Liver (tissue), 9 donors: ENCODE measurements around the gene PAK4. TPM values are rescaled to one million over a fixed set of nuclear protein-coding genes. Genes with fewer than 3 reads are reported as not detected.

ENCODE experiments used
- DNase-seq: peaks from one replicate; pipeline ENCODE4 v3.0.0-alpha.2; 2017; ENCODE audit warnings: low spot score
- H3K27ac ChIP-seq, 2 donors: one replicate each; pipeline ENCODE4 v1.7.0; 2013; ENCODE audit warnings: inconsistent platforms in 2 of 2, low read length in 2 of 2, control low read depth in 1 of 2, low read depth in 1 of 2, mild to moderate bottlenecking in 1 of 2
- H3K27me3 ChIP-seq, 4 donors: one replicate each; pipeline versions ENCODE4 v1.6.1 to v1.7.0; 2013; ENCODE audit warnings: low read length in 3 of 4, inconsistent platforms in 1 of 4, mild to moderate bottlenecking in 1 of 4, moderate library complexity in 1 of 4; ENCODE audit not compliant: control insufficient read depth in 4 of 4, insufficient read depth in 4 of 4
- H3K36me3 ChIP-seq, 4 donors: one replicate each; pipeline versions ENCODE4 v1.6.1 to v1.7.0; 2013; ENCODE audit warnings: low read length in 3 of 4, mild to moderate bottlenecking in 3 of 4, low read depth in 1 of 4, moderate library complexity in 1 of 4; ENCODE audit not compliant: control insufficient read depth in 4 of 4, insufficient read depth in 3 of 4
- H3K4me1 ChIP-seq, 4 donors: one replicate each; pipeline versions ENCODE4 v1.6.1 to v1.7.0; 2013; ENCODE audit warnings: low read length in 3 of 4, mild to moderate bottlenecking in 3 of 4, moderate library complexity in 1 of 4; ENCODE audit not compliant: control insufficient read depth in 4 of 4, insufficient read depth in 4 of 4
- H3K4me3 ChIP-seq, 3 donors: one replicate each; pipeline versions ENCODE4 v1.6.1 to v1.7.0; 2013; ENCODE audit warnings: low read length in 3 of 3, control low read depth in 1 of 3, low read depth in 1 of 3, mild to moderate bottlenecking in 1 of 3
- H3K9ac ChIP-seq, 2 donors: one replicate each; pipeline ENCODE4 v1.7.0; 2013; ENCODE audit warnings: low read length in 2 of 2, mild to moderate bottlenecking in 2 of 2, moderate library complexity in 2 of 2, control low read depth in 1 of 2, low read depth in 1 of 2
- H3K9me3 ChIP-seq, 4 donors: one replicate each; pipeline versions ENCODE4 v1.6.1 to v1.7.0; 2013; ENCODE audit warnings: low read length in 3 of 4; ENCODE audit not compliant: control insufficient read depth in 4 of 4
- FOXA1 ChIP-seq: IDR thresholded peaks from 2 replicates; pipeline ENCODE4 v1.6.1; 2016; ENCODE audit warnings: antibody characterized with exemption
- FOXA2 ChIP-seq: IDR thresholded peaks from 2 replicates; pipeline ENCODE4 v1.6.1; 2016; ENCODE audit warnings: antibody characterized with exemption
- HNF4A ChIP-seq, 2 donors: conservative IDR thresholded peaks; 2 replicates each; pipeline ENCODE4 v1.6.1; 2016; ENCODE audit warnings: antibody characterized with exemption in 2 of 2, mild to moderate bottlenecking in 2 of 2
- HNF4G ChIP-seq: IDR thresholded peaks from 2 replicates; pipeline ENCODE4 v1.6.1; 2016; ENCODE audit warnings: antibody characterized with exemption
- JUND ChIP-seq, 2 donors: IDR thresholded peaks; 2 replicates each; pipeline ENCODE4 v1.6.1; 2016; ENCODE audit warnings: antibody characterized with exemption in 2 of 2
- NR2F2 ChIP-seq: IDR thresholded peaks from 2 replicates; pipeline ENCODE4 v1.6.1; 2016; ENCODE audit warnings: antibody characterized with exemption
- RXRA ChIP-seq, 2 donors: IDR thresholded peaks; 2 replicates each; pipeline ENCODE4 v1.6.1; 2017 to 2018; ENCODE audit warnings: antibody characterized with exemption in 2 of 2, mild to moderate bottlenecking in 1 of 2
- SP1 ChIP-seq: IDR thresholded peaks from 2 replicates; pipeline ENCODE4 v1.6.1; 2018; ENCODE audit warnings: antibody characterized with exemption, mild to moderate bottlenecking
- TAF1 ChIP-seq: conservative IDR thresholded peaks from 2 replicates; pipeline ENCODE4 v1.6.1; 2016; ENCODE audit warnings: antibody characterized with exemption, mild to moderate bottlenecking
- YY1 ChIP-seq: IDR thresholded peaks from 2 replicates; pipeline ENCODE4 v1.6.1; 2016; ENCODE audit warnings: antibody characterized with exemption, mild to moderate bottlenecking
- WGBS: extraction: QIAGEN DNeasy Blood & Tissue Kit; methylation state at CpG from one replicate; pipeline ENCODE4 v1.1.7; 2013; 5-methylcytosine and 5-hydroxymethylcytosine counted together
- polyA plus RNA-seq, 2 donors: library from polyadenylated mRNA; stranded (reverse) in 1 of 2; unstranded in 1 of 2; fragments of 200-250 nt in 1 of 2; fragments of >200 nt in 1 of 2; fragmentation: Nextera tagmentation in 1 of 2; extraction: Ambion mirVana in 1 of 2; gene quantifications; one replicate each; pipeline versions ENCODE4 v1.2.1 to v1.2.3, GENCODE V29; 2013 to 2015
- total RNA-seq, 2 donors: library from RNA; depleted of rRNA; stranded (reverse); fragments of >200 nt; gene quantifications; one replicate each; pipeline ENCODE4 v1.2.3, GENCODE V29; 2014
- TF ChIP-seq, protein P1 (sequence below): IDR thresholded peaks from 2 replicates; pipeline ENCODE4 v1.6.1; 2016; ENCODE audit warnings: antibody characterized with exemption
- TF ChIP-seq, protein P2 (sequence below): IDR thresholded peaks from 2 replicates; pipeline ENCODE4 v1.6.1; 2016; ENCODE audit warnings: antibody characterized with exemption
- TF ChIP-seq, protein P3 (sequence below): fragments of 150-350 bp; IDR thresholded peaks from 2 replicates; pipeline ENCODE4 v1.5.1; 2017; ENCODE audit warnings: improper control_type of control experiment, low read depth, low read length; ENCODE audit not compliant: missing input control
- TF ChIP-seq, protein P4 (sequence below): IDR thresholded peaks from 2 replicates; pipeline ENCODE4 v1.6.1; 2016; ENCODE audit warnings: antibody characterized with exemption, mild to moderate bottlenecking
- TF ChIP-seq, protein P5 (sequence below): IDR thresholded peaks from 2 replicates; pipeline ENCODE4 v1.6.1; 2016; ENCODE audit warnings: antibody characterized with exemption
- donor health status: healthy.
- donor health status: healthy.
- donor health status: healthy.
- donor health status: healthy.
- donor health status: healthy.

PAK4 gene
- total and polyA plus RNA-seq, 4 donors, result 5.4 to 16.6 (median 7.7) TPM

DNA sequence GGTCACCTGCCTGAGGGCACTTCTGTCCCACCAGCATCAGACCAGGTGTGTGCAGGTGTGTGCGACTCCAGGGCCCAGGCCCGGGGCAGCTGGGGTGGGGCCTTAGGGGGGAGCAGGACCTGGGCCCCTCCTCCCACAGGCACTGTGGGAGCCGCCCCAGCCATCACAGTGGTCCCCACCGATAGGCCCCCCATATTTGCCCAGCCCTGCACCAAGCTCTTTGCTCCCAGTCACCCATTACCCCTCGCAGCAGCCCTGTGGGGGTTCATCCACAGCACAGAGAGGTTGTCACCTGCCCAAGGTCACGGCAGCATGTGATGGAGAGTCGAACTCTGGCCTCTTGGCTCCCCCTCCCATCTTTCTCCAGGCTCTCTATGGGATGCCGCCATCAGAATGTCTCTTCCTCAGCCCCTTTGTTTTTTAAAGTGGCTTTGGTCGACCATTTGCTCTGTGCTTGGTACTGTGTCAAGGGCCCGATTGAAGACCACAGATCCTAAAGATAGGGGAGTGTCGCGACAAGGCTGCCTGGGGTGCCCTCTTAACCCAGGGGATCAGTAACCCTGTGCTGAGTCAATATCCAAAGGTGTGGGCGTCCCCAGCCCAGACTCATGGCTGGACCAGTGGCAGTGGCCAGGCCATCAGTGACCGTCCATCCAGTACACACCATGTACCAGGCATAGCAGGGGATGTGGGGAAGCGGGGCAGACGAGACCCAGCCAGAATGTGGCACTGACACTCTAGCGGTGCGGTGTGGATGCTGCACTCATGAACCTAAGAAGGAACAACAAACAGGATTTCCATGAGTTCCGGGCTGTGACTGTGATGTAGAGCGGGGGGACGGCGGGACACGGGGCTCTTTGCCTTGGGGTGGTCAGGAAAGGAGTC, 42.9 kb downstream of the PAK4 start:
- no peak overlapping the region for H3K27ac ChIP-seq
- no peak overlapping the region for H3K9ac ChIP-seq
- H3K27me3 ChIP-seq, result no peaks in the 10 kb centered on the region
- DNase-seq, result no peak
- peaks cover 2 to 22% (median 4%) of the 10 kb centered on the region in 4 donors for H3K36me3 ChIP-seq
- H3K4me1 ChIP-seq, result peaks cover 6 to 24% (median 14%) of the 10 kb centered on the region in 4 donors
- WGBS, result 92% methylated on average over 23 of the region's 23 CpGs
- H3K9me3 ChIP-seq, result no peaks in the 10 kb centered on the region
- TF ChIP-seq NR2F2 (no peak), HNF4A (conservative IDR thresholded peaks at IDR 0.05) (no peak), YY1 (no peak), FOXA1 (no peak), FOXA2 (no peak), HNF4G (no peak), TAF1 (no peak), RXRA (IDR thresholded peaks at IDR 0.05) (no peak)
- TF ChIP-seq, protein P1, sequence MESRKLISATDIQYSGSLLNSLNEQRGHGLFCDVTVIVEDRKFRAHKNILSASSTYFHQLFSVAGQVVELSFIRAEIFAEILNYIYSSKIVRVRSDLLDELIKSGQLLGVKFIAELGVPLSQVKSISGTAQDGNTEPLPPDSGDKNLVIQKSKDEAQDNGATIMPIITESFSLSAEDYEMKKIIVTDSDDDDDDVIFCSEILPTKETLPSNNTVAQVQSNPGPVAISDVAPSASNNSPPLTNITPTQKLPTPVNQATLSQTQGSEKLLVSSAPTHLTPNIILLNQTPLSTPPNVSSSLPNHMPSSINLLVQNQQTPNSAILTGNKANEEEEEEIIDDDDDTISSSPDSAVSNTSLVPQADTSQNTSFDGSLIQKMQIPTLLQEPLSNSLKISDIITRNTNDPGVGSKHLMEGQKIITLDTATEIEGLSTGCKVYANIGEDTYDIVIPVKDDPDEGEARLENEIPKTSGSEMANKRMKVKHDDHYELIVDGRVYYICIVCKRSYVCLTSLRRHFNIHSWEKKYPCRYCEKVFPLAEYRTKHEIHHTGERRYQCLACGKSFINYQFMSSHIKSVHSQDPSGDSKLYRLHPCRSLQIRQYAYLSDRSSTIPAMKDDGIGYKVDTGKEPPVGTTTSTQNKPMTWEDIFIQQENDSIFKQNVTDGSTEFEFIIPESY, result no peak
- TF ChIP-seq, protein P2, sequence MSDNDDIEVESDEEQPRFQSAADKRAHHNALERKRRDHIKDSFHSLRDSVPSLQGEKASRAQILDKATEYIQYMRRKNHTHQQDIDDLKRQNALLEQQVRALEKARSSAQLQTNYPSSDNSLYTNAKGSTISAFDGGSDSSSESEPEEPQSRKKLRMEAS, result no peak
- TF ChIP-seq, protein P3, sequence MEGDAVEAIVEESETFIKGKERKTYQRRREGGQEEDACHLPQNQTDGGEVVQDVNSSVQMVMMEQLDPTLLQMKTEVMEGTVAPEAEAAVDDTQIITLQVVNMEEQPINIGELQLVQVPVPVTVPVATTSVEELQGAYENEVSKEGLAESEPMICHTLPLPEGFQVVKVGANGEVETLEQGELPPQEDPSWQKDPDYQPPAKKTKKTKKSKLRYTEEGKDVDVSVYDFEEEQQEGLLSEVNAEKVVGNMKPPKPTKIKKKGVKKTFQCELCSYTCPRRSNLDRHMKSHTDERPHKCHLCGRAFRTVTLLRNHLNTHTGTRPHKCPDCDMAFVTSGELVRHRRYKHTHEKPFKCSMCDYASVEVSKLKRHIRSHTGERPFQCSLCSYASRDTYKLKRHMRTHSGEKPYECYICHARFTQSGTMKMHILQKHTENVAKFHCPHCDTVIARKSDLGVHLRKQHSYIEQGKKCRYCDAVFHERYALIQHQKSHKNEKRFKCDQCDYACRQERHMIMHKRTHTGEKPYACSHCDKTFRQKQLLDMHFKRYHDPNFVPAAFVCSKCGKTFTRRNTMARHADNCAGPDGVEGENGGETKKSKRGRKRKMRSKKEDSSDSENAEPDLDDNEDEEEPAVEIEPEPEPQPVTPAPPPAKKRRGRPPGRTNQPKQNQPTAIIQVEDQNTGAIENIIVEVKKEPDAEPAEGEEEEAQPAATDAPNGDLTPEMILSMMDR, result no peak
- H3K4me3 ChIP-seq, result no peak overlapping the region

DNA sequence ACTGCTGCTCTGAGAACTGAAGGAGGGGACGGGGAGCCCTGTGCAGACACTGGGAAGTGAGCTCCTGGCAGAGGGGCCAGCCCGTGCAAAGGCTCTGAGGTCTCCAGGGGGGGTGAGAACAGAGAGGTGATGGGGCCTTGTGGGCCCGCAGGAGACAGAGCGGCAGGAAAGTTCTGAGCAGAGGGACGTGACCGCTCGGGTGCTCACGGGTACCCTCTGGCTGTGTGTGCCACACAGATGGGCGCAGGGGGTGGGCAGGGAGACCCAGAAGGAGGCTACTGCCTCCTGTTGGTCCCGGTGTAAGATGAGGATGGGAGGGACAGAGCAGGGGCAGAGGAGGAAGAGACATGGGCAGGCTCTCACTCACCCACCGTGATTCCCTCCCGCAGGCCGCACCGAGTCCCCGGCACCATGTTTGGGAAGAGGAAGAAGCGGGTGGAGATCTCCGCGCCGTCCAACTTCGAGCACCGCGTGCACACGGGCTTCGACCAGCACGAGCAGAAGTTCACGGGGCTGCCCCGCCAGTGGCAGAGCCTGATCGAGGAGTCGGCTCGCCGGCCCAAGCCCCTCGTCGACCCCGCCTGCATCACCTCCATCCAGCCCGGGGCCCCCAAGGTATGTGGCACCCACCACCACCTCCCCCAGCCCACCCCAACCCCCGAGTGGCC, 43.7 kb downstream of the PAK4 start:
- H3K4me1 ChIP-seq, result peaks cover 6 to 24% (median 14%) of the 10 kb centered on the region in 4 donors
- TF ChIP-seq, protein P4, sequence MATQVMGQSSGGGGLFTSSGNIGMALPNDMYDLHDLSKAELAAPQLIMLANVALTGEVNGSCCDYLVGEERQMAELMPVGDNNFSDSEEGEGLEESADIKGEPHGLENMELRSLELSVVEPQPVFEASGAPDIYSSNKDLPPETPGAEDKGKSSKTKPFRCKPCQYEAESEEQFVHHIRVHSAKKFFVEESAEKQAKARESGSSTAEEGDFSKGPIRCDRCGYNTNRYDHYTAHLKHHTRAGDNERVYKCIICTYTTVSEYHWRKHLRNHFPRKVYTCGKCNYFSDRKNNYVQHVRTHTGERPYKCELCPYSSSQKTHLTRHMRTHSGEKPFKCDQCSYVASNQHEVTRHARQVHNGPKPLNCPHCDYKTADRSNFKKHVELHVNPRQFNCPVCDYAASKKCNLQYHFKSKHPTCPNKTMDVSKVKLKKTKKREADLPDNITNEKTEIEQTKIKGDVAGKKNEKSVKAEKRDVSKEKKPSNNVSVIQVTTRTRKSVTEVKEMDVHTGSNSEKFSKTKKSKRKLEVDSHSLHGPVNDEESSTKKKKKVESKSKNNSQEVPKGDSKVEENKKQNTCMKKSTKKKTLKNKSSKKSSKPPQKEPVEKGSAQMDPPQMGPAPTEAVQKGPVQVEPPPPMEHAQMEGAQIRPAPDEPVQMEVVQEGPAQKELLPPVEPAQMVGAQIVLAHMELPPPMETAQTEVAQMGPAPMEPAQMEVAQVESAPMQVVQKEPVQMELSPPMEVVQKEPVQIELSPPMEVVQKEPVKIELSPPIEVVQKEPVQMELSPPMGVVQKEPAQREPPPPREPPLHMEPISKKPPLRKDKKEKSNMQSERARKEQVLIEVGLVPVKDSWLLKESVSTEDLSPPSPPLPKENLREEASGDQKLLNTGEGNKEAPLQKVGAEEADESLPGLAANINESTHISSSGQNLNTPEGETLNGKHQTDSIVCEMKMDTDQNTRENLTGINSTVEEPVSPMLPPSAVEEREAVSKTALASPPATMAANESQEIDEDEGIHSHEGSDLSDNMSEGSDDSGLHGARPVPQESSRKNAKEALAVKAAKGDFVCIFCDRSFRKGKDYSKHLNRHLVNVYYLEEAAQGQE, result no peak
- TF ChIP-seq NR2F2, result no peak
- TF ChIP-seq JUND (IDR thresholded peaks at IDR 0.05), result no peak
- TF ChIP-seq, protein P5, sequence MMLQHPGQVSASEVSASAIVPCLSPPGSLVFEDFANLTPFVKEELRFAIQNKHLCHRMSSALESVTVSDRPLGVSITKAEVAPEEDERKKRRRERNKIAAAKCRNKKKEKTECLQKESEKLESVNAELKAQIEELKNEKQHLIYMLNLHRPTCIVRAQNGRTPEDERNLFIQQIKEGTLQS, result no peak
- TF ChIP-seq SP1, result no peak
- no peaks in the 10 kb centered on the region for H3K27me3 ChIP-seq
- no peak overlapping the region for H3K9ac ChIP-seq
- no peaks in the 10 kb centered on the region for H3K9me3 ChIP-seq
- H3K27ac ChIP-seq, result no peak overlapping the region
- H3K36me3 ChIP-seq, result peaks cover 2 to 27% (median 5%) of the 10 kb centered on the region in 4 donors
- WGBS, result 96% methylated on average over 36 of the region's 36 CpGs
- DNase-seq, result no peak
- no peak overlapping the region for H3K4me3 ChIP-seq
